Measurements from ENCODE around the gene COL3A1. TPM values are rescaled to one million over a fixed set of nuclear protein-coding genes. Genes with fewer than 3 reads are reported as not detected.

Gene COL3A1
- total RNA-seq, 2 donors from 2014 or later: 48.0 to 154 TPM

DNA sequence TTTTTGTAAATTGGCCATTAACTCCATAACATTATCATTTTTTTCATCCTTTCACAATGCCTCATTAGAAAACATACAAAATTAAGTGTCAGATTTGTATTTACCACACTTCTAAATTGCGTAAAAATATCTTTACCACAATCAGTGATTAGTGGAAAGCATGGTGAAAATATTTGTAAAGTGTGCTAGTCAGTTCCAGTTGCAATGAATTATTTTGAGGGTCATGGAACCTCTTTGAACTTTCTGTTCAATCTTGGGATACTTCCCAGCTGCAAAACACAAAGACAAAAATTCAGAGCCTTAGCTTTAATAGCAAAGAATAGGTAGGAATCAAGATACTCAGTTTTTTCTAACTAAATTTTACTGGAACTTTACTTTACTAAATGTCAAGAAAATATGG lies 4.0 kb upstream of the COL3A1 start:
- DNase-seq (no peak), ATAC-seq (no peak)
- intact Hi-C loops (cut with DNase I, micrococcal nuclease): no loop called here

DNA sequence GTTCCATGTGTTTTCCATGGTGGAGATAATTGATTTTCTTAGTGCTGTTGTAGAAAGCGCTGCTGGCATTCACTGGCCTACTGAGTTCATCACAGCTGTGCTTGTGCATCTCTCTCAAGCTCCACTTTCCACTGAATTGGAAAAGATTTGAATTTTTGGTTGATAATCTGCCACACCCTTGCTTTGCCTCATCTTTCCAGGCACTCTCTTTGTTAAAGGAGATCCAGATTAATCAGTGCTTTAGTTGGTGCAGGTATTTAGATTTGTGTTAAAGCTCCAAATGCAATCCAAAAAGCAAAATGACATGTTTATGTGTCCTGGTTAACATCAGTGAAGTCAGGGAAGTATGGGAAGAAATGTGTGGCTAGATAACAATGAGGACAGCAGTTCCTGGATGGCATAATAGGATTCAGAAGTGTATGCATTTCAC lies 2.7 kb upstream of the COL3A1 start:
- intact Hi-C loops (cut with DNase I, micrococcal nuclease): no loop called here
- peak; percentile 4 to 25 for DNase-seq
- ATAC-seq: no peak

DNA sequence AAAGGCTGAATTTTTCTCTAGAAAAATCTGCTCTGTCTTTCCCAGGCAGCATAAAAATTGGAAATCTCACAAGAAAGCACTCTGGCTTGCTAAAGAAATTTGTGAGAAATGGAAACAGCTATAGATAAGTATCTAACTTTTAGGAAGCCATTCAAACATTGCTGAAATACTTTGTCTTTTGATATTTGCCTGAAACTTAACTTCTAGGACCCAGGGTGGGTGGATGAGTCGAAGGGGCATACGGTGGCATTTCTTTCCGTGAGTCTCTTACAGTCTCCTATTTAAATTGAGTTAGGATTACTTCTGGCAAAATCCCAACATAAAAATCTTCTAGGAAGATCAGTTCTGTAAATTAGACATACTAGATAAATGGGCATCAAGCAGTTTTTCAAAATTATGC lies 532 bp upstream of the COL3A1 start:
- ATAC-seq: no peak
- DNase-seq: no peak
- intact Hi-C loops (cut with DNase I, micrococcal nuclease): no loop called here

DNA sequence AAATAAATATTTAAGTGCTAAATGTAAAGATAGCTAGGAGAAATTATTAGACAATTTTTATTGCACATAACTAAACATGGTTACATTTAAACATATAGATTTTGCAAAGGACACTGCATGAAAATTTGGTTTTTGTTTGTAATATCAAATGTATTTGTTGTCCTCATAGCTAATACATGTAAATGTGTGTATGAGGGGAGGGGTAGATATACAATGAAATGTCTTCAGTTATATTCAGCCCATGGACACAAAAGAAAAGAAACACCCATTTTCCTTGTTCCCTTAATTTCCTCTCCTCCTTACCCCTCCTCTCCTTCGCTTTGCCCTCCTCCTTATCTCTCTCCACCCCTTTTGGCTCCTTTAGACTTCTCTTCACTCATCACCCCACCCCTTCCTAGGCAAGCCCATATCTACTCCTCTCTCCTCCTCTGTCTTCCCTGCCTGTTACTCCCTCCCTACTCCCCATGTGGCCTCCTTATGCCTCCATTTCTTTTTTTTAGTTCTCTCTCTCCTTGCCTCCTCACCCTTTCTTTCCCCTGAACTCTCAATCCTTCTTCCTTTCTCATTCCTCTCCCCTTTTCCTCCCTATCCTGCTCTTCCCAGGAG lies 1.4 kb downstream of the COL3A1 start:
- intact Hi-C loops (cut with DNase I, micrococcal nuclease): no loop called here
- ATAC-seq: peak; percentile 52
- DNase-seq: peak in 1 of 2 donors; percentile 49

DNA sequence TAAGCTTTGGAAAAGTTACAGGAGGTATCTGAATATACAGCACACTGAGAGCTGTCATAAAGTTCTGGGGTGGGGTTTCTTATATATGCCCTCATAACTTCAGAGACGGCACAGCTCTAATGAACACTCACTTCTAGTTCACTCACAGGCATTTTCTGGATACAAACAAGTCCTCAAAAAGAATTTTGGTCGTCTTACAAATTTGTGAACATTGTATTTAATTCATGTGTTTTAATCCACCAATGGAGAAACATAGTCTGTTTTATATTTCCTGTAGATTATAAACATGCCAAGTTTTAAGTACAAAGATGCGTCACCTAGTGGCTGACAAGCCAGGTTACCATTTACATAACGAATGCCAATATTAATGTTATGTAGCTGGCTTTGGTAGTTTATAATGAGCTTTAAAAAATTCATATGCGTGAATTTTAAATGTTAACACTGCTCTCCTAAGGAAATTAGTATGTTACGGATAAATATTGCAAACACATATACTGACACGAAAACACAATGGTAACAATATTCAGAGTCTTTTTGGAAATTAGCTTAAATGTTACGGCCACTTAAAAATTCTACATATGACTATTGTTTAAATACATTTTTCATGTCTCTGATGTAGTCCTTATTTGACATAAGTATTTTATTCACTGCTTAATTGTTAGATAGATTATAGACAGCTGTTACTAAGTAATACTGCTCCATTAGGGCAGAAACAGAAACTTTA lies 2.5 kb downstream of the COL3A1 start:
- intact Hi-C loops (cut with DNase I, micrococcal nuclease): no loop called here
- peak; percentile 96 for ATAC-seq
- DNase-seq: no peak

DNA sequence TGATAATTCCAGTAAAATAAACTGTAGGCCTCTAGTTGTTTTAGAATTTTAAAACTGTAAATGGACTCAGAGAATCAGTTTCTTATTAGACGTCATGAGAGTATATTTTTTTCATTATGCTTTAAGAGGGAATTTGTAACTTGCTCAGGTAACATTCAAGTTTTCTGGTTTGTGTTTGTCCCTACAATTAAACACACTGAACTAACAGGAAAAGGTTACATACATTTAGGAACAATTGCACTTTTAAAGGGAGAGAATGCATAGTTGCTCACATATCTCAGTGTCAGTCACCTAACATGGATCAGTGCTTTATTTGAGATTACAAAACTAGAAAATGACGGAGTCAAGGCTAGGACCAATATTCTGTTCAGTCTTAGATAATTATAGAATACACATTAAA lies 3.1 kb downstream of the COL3A1 start:
- no peak for DNase-seq
- no peak for ATAC-seq
- intact Hi-C loops (cut with DNase I, micrococcal nuclease): no loop called here

DNA sequence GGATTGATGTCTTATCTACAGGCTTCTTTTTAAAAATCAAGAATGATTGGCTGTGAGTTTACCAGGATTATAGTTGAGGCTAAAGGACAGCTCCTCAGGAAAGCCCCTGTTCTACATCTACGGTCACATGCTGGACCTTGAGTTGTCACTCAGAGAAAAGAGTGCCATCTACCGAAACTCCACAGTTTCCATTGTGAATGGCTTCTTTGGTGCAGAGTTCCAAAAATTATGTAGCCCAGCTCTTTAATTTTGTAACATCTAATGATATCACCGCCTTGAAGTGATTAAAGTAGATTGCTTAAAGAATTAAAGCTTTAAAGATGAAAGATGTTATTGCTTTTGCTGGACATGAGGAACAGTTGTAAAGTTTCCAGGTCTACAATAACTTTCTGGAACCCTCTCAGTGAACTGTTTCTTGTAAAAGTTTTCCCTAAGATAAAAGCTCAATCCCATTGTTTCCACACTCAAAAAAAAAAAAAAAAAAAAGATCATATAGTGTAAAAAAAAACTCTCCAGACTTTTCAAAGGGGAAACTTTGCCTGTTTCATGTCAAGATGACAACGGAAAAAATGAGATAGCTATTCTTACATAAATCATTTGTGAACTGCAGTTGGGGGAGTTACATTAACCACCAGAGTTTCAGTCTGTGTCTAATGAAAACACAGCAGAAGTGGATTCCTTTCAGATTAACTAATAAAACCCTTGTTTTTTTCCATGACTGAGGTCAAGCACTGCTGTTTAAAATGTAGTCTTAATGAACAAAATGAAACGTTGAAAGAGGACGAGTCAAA lies 4.3 kb downstream of the COL3A1 start:
- ATAC-seq (peak; percentile 51), DNase-seq (no peak)
- intact Hi-C loops (cut with DNase I, micrococcal nuclease): no loop called here

DNA sequence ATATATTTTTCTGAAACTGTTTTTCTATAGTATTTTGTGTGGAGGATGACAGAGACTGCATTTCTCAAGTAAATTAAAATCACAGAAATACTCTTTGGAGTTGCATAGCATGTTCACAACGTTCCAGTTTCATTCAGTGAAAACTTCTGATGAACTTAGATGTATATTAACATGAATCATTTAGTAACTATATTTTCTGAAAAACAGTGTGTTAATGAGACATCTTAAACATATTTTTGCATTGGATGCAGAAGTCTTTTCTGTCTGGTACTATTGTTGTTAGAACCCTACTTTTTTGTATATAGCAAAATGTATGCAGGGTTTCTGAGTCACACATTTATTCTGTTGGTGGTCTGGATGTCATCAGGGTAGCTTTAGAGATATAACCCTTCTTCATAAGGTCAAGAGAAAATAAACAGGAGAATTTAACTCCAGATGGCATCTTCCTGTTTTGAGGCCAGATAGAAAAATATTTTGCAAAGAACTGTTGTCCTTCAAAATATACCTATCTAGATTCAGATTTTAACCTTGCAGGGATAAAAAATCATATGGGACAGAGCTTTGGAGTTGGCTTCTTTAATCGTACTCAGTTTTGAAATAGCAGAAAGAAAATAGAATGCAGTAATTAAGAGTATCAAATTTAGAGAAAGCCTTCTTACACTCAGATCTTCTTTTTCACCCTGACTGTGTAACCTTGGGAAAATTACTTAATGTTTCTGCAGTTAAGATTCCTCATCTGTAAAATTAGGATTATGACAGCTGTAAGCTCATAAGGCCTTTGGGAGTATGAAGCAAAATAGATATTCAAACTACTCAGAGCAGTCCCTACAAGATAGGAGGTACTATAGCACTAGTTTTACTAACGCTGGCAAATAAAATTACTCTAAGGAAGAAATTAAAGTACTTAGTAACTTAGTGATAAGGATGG lies 5.3 kb downstream of the COL3A1 start:
- DNase-seq (no peak), ATAC-seq (no peak)
- intact Hi-C loops (cut with DNase I, micrococcal nuclease): no loop called here

DNA sequence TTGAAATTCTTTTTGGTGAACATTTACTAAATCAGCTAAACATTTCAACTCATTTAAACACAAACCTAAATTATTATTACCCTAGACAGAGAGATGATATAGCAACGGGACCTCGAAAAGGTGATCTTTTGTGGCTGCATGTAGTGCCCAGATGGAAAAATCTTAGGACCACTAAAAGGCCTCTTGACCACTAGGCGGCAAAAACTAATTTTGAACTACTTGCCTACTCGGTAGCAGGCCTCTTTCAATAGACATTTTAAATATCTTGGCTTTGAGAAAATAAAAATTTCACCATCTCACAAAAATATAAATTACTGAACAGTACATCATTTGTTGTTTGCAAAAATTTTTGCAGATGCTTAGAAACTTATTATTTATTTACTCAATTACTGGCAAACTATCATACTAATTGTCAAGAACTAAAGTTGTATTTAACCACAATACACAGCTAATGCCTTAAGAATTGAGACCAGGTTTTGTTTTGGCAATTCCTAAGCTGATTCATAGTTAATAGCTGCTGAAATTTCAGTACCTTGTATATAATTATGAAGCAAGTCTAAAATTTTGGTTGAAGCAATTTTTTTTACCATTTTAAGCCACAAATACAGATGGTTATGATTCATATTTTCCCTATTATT lies 9.4 kb downstream of the COL3A1 start:
- intact Hi-C loops (cut with DNase I, micrococcal nuclease): no loop called here
- ATAC-seq (no peak), DNase-seq (no peak)

DNA sequence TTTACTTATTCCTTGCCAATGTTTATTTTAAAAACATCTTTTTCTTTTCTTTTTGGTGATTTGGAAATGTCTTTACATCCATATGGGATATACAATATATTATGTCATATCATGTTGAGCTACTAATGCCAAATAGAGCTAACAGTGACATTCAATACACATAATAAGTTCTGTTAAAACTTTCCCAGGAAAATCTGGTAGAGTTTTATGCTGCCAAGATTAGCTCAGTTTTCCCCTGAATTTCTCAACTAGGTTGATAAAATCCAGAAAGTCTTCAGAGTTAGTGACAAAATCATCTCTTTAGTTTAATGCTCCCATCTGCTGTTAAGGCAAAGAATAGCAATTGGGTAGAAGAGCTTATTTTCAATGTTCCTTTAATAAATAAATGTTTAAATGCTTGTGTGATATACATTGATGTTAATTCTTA lies 9.9 kb downstream of the COL3A1 start:
- DNase-seq (no peak), ATAC-seq (no peak)
- intact Hi-C loops (cut with DNase I, micrococcal nuclease): no loop called here

DNA sequence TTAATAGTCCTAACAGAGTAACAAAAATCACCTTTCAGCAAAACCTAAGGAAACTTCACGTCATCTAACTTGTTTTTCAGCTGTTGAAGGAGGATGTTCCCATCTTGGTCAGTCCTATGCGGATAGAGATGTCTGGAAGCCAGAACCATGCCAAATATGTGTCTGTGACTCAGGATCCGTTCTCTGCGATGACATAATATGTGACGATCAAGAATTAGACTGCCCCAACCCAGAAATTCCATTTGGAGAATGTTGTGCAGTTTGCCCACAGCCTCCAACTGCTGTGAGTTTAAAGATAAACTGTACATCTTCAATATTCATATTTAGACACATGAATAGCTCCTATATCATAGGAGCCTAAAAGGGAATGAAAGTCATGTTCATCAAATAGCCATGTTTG lies 10.5 kb downstream of the COL3A1 start:
- ATAC-seq (no peak), DNase-seq (no peak)
- intact Hi-C loops (cut with DNase I, micrococcal nuclease): loop anchor here in 1 of 2 donors (5.0 kb wide), 1 partner anchor 457 kb away; no protein-coding TSS in a partner anchor

DNA sequence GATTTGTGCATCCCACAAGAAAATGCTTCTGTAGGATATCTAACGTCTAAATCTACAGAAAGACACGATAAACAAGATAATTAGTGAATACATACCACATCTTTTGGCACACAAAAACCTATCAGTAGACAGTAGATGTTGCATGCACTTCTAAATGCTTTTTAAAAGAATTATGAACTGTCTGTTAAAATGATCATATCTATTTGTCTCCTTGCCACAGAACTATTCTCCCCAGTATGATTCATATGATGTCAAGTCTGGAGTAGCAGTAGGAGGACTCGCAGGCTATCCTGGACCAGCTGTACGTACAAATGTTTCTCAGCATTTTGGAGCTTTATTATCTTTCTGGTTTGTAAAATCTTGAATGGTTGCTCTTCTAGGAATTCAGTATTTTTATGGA lies 12.7 kb downstream of the COL3A1 start:
- intact Hi-C loops (cut with DNase I, micrococcal nuclease): loop anchor here in 1 of 2 donors (5.0 kb wide), 1 partner anchor 460 kb away; no protein-coding TSS in a partner anchor
- DNase-seq (no peak), ATAC-seq (no peak)

DNA sequence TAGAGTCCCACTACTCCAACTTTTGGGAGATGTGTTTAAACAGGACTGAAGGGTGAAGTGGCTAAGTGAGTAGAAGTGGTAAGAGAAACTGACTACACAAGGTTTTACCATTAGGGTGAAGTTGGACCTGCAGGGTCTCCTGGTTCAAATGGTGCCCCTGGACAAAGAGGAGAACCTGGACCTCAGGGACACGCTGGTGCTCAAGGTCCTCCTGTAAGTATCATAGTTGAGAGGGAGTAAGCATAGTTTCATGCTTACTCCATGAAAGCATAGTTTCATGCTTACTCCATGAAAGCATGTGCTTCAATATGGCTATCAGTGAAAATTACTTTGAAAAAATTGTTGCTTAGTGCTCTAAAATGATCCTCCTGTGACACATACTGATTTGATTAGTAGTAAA lies 19.1 kb downstream of the COL3A1 start:
- no peak for ATAC-seq
- DNase-seq: no peak
- intact Hi-C loops (cut with DNase I, micrococcal nuclease): no loop called here

DNA sequence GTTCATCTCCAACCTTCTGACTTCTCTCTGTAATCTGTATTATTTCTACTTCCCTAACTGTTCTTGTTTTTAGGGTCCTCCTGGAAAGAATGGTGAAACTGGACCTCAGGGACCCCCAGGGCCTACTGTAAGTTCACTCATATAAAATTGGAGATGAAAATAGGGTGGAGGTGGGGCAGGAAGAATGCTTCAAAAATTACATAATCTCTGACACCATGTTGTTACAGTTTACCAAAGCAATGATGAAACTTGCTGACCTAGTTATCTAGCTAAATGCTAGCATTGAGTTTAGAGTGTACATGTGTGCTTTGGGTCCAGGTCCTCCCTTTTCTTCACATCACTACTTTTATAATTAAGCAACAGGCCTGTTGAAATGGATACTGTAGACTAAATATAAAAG lies 23.1 kb downstream of the COL3A1 start:
- ATAC-seq (no peak), DNase-seq (no peak)
- intact Hi-C loops (cut with DNase I, micrococcal nuclease): no loop called here

DNA sequence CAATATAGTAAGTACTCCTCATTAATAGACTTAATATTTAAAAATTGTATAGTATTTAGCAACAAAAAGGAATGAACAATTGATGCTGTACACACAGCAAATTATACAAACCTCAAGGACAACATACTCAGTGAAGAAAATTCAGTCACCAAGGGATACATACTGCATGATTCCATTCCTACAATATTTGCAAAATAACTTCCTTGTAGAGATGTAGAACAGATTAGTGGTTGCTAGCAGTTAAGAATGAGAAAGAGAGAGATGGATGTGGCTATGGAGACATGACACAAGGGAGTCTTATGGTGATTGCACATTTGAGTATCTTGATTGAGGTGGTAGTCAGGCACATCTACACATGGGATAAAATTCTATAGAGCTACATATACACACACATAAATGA lies 26.0 kb downstream of the COL3A1 start:
- intact Hi-C loops (cut with DNase I, micrococcal nuclease): loop anchor here in 1 of 2 donors (10.0 kb wide), 1 partner anchor 55 kb away; no protein-coding TSS in a partner anchor
- no peak for ATAC-seq
- no peak for DNase-seq

DNA sequence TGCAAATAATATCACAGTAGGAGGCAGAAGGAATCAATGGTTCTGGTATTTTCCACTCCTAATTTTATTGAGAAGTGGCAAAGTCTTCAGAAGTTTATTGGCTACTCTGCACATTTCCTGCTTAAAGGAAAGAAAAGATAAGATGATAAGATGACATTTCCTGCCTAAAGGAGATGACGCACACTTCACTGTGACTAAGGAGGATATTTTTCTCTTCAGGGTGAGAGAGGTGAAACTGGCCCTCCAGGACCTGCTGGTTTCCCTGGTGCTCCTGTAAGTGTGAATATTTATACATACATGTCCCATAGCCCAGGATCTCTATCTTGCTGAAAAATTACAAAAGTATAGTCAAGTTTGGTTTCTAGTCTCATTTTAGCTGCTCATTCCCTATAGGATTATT lies 27.9 kb downstream of the COL3A1 start:
- ATAC-seq (no peak), DNase-seq (no peak)
- intact Hi-C loops (cut with DNase I, micrococcal nuclease): loop anchor here in 1 of 2 donors (10.0 kb wide), 1 partner anchor 53 kb away; no protein-coding TSS in a partner anchor

DNA sequence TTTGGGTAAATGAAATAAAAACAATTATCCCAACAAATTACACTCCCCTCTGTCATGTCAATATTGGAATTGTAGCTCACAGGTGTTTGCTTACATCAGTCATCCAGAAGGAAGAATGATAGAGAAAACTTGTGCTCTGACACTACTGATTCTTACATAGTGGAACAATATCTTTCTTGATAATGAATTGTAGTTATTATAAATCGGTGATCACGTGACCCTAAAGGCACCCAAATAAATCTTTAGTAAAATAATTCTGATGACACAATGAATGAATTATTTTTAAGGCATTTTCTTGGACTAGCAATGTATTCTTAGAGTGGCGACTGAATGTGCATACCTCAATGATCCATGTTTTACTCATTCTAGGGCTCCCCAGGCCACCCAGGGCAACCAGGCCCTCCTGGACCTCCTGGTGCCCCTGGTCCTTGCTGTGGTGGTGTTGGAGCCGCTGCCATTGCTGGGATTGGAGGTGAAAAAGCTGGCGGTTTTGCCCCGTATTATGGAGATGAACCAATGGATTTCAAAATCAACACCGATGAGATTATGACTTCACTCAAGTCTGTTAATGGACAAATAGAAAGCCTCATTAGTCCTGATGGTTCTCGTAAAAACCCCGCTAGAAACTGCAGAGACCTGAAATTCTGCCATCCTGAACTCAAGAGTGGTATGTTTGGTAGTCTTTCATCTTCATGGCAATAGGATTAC lies 34.5 kb downstream of the COL3A1 start:
- no peak for DNase-seq
- no peak for ATAC-seq
- intact Hi-C loops (cut with DNase I, micrococcal nuclease): loop anchor here in 1 of 2 donors (10.0 kb wide), 1 partner anchor 46 kb away; no protein-coding TSS in a partner anchor

DNA sequence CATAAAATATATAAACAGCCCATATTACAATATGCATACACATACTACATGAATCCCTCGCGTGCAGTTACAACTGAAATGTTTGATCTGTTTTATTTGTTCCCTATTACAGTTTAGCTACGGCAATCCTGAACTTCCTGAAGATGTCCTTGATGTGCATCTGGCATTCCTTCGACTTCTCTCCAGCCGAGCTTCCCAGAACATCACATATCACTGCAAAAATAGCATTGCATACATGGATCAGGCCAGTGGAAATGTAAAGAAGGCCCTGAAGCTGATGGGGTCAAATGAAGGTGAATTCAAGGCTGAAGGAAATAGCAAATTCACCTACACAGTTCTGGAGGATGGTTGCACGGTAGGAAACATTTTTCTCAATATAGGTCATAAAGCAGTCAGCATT lies 36.4 kb downstream of the COL3A1 start:
- intact Hi-C loops (cut with DNase I, micrococcal nuclease): no loop called here
- ATAC-seq (no peak), DNase-seq (no peak)

Data from left colon (tissue), 2 donors.